Measurements from ENCODE around the gene LRRC38. TPM values are rescaled to one million over a fixed set of nuclear protein-coding genes. Genes with fewer than 3 reads are reported as not detected.

Gene LRRC38
- total and polyA plus RNA-seq, 2 donors from 2014 or later = not detected

DNA sequence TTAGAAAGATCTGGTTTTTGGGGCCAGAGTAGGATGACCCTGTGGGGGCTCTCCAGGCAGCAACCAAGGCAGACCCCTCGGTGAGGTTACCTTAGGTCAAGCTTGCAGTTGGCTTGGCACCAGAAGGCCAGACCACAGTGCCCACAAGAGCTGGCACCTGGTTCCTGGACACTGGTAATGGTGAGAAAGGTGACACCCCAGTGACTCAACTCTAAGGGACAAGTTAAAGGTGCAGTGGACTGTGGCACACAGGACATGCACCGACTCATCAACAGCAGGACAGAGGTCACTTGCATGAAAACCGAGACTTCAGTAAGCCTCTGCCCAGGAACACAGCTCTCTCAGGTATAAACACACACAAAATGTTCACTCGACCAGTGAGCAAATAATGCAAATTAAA is 6.7 kb downstream of the LRRC38 start:
- FAIRE-seq (no peak), DNase-seq (peak in 1 of 5 donors; percentile 6)
- intact Hi-C loops (cut with DNase I) = no loop called here
- no peaks in the 10 kb centered on the region for H3K36me3 ChIP-seq (ENCODE audit: control insufficient read depth in 2 of 3, insufficient read depth in 3 of 3, low read length in 3 of 3)
- H3K9me3 ChIP-seq (ENCODE audit: control insufficient read depth in 2 of 3, insufficient read depth in 1 of 3, low read length in 3 of 3) = no peaks in the 10 kb centered on the region
- H3K9ac ChIP-seq (ENCODE audit: low read length in 3 of 3) = no peak overlapping the region
- TF ChIP-seq, protein P1, sequence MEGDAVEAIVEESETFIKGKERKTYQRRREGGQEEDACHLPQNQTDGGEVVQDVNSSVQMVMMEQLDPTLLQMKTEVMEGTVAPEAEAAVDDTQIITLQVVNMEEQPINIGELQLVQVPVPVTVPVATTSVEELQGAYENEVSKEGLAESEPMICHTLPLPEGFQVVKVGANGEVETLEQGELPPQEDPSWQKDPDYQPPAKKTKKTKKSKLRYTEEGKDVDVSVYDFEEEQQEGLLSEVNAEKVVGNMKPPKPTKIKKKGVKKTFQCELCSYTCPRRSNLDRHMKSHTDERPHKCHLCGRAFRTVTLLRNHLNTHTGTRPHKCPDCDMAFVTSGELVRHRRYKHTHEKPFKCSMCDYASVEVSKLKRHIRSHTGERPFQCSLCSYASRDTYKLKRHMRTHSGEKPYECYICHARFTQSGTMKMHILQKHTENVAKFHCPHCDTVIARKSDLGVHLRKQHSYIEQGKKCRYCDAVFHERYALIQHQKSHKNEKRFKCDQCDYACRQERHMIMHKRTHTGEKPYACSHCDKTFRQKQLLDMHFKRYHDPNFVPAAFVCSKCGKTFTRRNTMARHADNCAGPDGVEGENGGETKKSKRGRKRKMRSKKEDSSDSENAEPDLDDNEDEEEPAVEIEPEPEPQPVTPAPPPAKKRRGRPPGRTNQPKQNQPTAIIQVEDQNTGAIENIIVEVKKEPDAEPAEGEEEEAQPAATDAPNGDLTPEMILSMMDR (IDR thresholded peaks at IDR 0.05; ENCODE audit: borderline replicate concordance, extremely low read depth, insufficient read depth) = no peak
- H3K27ac ChIP-seq (ENCODE audit: low read depth in 2 of 2, low read length in 2 of 2) = no peak overlapping the region
- H3K4me1 ChIP-seq (ENCODE audit: control insufficient read depth in 2 of 3, insufficient read depth in 2 of 3, low read depth in 1 of 3, low read length in 3 of 3) = no peaks in the 10 kb centered on the region
- no peak overlapping the region for H3K4me3 ChIP-seq (ENCODE audit: low read length in 3 of 3)
- H3K27me3 ChIP-seq (ENCODE audit: control insufficient read depth, insufficient read depth, low read length) = peaks cover 9% of the 10 kb centered on the region

- TF ChIP-seq, protein P1 (IDR thresholded peaks at IDR 0.05; ENCODE audit: borderline replicate concordance, extremely low read depth, insufficient read depth) = no peak
- Histone ChIP-seq H3K4me3 (ENCODE audit: low read length in 3 of 3) (no peak overlapping the region), H3K4me1 (ENCODE audit: control insufficient read depth in 2 of 3, insufficient read depth in 2 of 3, low read depth in 1 of 3, low read length in 3 of 3) (no peaks in the 10 kb centered on the region), H3K27ac (ENCODE audit: low read depth in 2 of 2, low read length in 2 of 2) (no peak overlapping the region), H3K9ac (ENCODE audit: low read length in 3 of 3) (no peak overlapping the region), H3K36me3 (ENCODE audit: control insufficient read depth in 2 of 3, insufficient read depth in 3 of 3, low read length in 3 of 3) (no peaks in the 10 kb centered on the region), H3K27me3 (ENCODE audit: control insufficient read depth, insufficient read depth, low read length) (no peaks in the 10 kb centered on the region), H3K9me3 (ENCODE audit: control insufficient read depth in 2 of 3, insufficient read depth in 1 of 3, low read length in 3 of 3) (no peaks in the 10 kb centered on the region)
- peak in 1 of 5 donors; percentile 10 for DNase-seq
- FAIRE-seq = no peak
- intact Hi-C loops (cut with DNase I) = no loop called here
These were observed 8.8 kb downstream of the LRRC38 start for GRCh38 chr1:13505020-13505419.

- H3K27ac ChIP-seq (ENCODE audit: low read depth in 2 of 2, low read length in 2 of 2) = no peak overlapping the region
- no peaks in the 10 kb centered on the region for H3K36me3 ChIP-seq (ENCODE audit: control insufficient read depth in 2 of 3, insufficient read depth in 3 of 3, low read length in 3 of 3)
- H3K9me3 ChIP-seq (ENCODE audit: control insufficient read depth in 2 of 3, insufficient read depth in 1 of 3, low read length in 3 of 3) = no peaks in the 10 kb centered on the region
- no peak for FAIRE-seq
- H3K4me3 ChIP-seq (ENCODE audit: low read length in 3 of 3) = no peak overlapping the region
- H3K4me1 ChIP-seq (ENCODE audit: control insufficient read depth in 2 of 3, insufficient read depth in 2 of 3, low read depth in 1 of 3, low read length in 3 of 3) = no peaks in the 10 kb centered on the region
- H3K27me3 ChIP-seq (ENCODE audit: control insufficient read depth, insufficient read depth, low read length) = no peaks in the 10 kb centered on the region
- intact Hi-C loops (cut with DNase I) = no loop called here
- TF ChIP-seq, protein P1 (IDR thresholded peaks at IDR 0.05; ENCODE audit: borderline replicate concordance, extremely low read depth, insufficient read depth) = no peak
- DNase-seq = no peak
- H3K9ac ChIP-seq (ENCODE audit: low read length in 3 of 3) = no peak overlapping the region
These were observed 13.0 kb downstream of the LRRC38 start for GRCh38 chr1:13500806-13501205.

DNA sequence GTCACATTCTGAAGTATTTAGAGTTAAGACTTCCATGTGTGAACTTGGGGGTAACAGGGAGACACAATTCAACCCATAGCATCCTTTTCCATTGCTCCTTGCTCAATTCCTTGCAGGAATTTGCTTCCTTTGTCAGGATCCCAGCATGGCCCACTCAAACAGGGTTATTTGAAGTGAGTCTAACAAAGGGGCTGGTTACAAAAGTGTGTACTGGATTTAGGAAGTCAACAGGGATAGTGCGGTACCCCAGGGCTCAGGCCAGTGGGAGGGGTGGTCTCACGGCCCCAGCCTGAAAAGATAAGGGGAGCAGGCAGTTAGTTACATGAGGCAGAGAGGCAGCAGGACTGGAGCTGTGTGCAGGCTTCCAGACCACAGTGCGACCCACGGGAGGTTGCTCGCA is 14.4 kb downstream of the LRRC38 start:
- Histone ChIP-seq H3K4me3 (ENCODE audit: low read length in 3 of 3) (no peak overlapping the region), H3K9me3 (ENCODE audit: control insufficient read depth in 2 of 3, insufficient read depth in 1 of 3, low read length in 3 of 3) (no peaks in the 10 kb centered on the region), H3K36me3 (ENCODE audit: control insufficient read depth in 2 of 3, insufficient read depth in 3 of 3, low read length in 3 of 3) (no peaks in the 10 kb centered on the region), H3K27ac (ENCODE audit: low read depth in 2 of 2, low read length in 2 of 2) (no peak overlapping the region), H3K27me3 (ENCODE audit: control insufficient read depth, insufficient read depth, low read length) (no peaks in the 10 kb centered on the region), H3K4me1 (ENCODE audit: control insufficient read depth in 2 of 3, insufficient read depth in 2 of 3, low read depth in 1 of 3, low read length in 3 of 3) (no peaks in the 10 kb centered on the region), H3K9ac (ENCODE audit: low read length in 3 of 3) (no peak overlapping the region)
- intact Hi-C loops (cut with DNase I) = no loop called here
- TF ChIP-seq, protein P1 (IDR thresholded peaks at IDR 0.05; ENCODE audit: borderline replicate concordance, extremely low read depth, insufficient read depth) = no peak
- peak in 1 of 5 donors; percentile 22 for DNase-seq
- FAIRE-seq = no peak

All from kidney (tissue), 14 donors.